ENCODE measurements around the gene RREB1. TPM values are rescaled to one million over a fixed set of nuclear protein-coding genes. Genes with fewer than 3 reads are reported as not detected.

RREB1 gene
- total RNA-seq, 1 donor from 2014 or later, result 12.7 TPM

DNA sequence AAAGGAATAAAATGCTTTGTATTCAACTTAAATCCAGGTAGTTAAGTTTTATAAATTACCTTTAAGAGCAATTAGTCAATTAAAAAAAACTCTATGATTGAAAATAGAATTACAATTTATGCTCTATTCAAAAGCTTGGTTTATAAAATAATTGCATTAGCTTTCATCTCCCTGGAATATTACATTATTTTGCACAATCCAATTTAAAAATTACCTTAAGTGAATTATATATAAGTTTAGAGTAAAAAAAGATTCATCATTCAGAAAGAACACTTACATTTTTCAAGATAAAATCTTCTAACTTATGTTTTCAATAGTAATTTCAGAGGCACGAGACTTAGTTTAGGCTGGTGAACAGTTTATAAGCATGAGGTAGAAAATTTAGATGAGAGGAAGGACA, 190.4 kb downstream of the RREB1 start:
- Mint-ChIP-seq H3K27ac (no peak overlapping the region), H3K27me3 (ENCODE audit: insufficient read depth) (no peaks in the 10 kb centered on the region), H3K9me3 (no peaks in the 10 kb centered on the region), H3K4me1 (ENCODE audit: low read depth) (peaks cover 17% of the 10 kb centered on the region), H3K36me3 (ENCODE audit: low read depth) (peaks cover 48% of the 10 kb centered on the region), H3K4me3 (no peak overlapping the region)
- DNase-seq (ENCODE audit: low spot score), result no peak
- intact Hi-C loops (cut with micrococcal nuclease), result no loop called here

DNA sequence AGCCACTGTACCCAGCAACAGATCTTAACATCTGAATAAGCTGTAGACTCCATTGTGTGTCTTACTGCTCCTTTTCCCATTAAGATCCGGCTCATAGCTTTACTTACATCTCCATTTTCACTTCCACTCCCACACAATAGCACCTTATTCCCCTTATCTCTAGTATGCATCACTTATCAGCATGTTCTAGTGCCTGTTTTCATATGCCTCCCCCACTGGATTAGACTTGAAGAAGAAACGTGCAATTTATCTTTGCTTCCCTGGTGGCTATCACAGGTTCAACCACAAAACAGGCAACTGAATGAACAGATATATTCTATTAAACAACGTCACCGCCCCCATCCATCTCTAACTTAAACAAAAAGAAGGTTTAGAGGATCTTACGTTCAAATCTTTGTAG, 193.2 kb downstream of the RREB1 start:
- Mint-ChIP-seq H3K9me3 (no peaks in the 10 kb centered on the region), H3K27me3 (ENCODE audit: insufficient read depth) (no peaks in the 10 kb centered on the region), H3K27ac (no peak overlapping the region), H3K4me3 (no peak overlapping the region), H3K4me1 (ENCODE audit: low read depth) (peaks cover 28% of the 10 kb centered on the region), H3K36me3 (ENCODE audit: low read depth) (peaks cover 64% of the 10 kb centered on the region)
- intact Hi-C loops (cut with micrococcal nuclease), result no loop called here
- no peak for DNase-seq (ENCODE audit: low spot score)

Other genes with a start within 250 kb of the RREB1 start
- gene SSR1, start 205.2 kb downstream of the RREB1 start, total RNA-seq, result 160 and 168 TPM in 2 replicates